ENCODE results near the gene FABP1. TPM values are rescaled to one million over a fixed set of nuclear protein-coding genes. Genes with fewer than 3 reads are reported as not detected.

The FABP1 gene
- total RNA-seq, 1 experiment from 2014 or later = not detected

DNA sequence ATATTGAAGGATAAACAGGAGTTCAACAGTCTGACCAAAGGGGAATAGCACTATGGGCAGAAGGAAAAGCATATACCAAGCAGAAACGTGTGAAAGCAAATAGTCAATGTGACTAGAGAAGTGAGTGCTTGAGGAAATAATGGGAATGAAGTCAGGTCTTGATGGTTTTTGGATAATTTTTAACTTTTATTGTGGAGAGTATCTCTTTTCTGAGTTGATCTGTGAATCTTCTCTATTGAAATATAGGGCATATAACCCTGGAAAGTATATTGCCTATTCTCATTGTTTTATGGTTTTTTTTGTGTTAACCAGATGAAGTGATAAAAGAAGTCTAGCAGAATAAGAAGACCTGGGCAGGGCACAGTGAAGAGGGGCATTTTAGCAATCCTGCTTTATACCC, 16.4 kb upstream of the FABP1 start:
- Histone ChIP-seq H3K79me2 (ENCODE audit: low read length) (no peaks in the 10 kb centered on the region), H2AFZ (ENCODE audit: low read length) (no peak overlapping the region), H3K9me2 (replicated peaks; ENCODE audit: low read length) (no peaks in the 10 kb centered on the region), H3F3A (ENCODE audit: low read length, unreplicated experiment) (no peaks in the 10 kb centered on the region), H3K4me2 (ENCODE audit: low read length) (no peak overlapping the region), H4K20me1 (ENCODE audit: low read length) (no peaks in the 10 kb centered on the region), H3K4me1 (ENCODE audit: insufficient read depth, low read length) (no peaks in the 10 kb centered on the region), H3K27ac (ENCODE audit: low read length) (no peak overlapping the region), H3K27me3 (ENCODE audit: low read length) (peaks cover 49% of the 10 kb centered on the region), H3K36me3 (ENCODE audit: low read depth, low read length) (no peaks in the 10 kb centered on the region), H3K9me3 (ENCODE audit: low read length) (0 out of 2 replicates have a peak, but pooled peaks cover 5% of the 10 kb centered on the region), H3K9ac (ENCODE audit: low read length) (no peak overlapping the region), H3K4me3 (ENCODE audit: low read length) (no peak overlapping the region)
- BruUV-seq (replicated peaks) = no TSS peak
- TF ChIP-seq EZH2phosphoT487 (IDR thresholded peaks at IDR 0.05; ENCODE audit: borderline replicate concordance, low read length) = no peak
- no peak for TF ChIP-seq EZH2 (IDR thresholded peaks at IDR 0.05; ENCODE audit: low read length, unreplicated experiment)
- ChIA-PET POLR2A (ENCODE audit: unreplicated experiment) (no interaction called here), CTCF (no interaction called here)
- intact Hi-C loops (cut with micrococcal nuclease) = no loop called here
- ATAC-seq (no peak), DNase-seq (no peak)

DNA sequence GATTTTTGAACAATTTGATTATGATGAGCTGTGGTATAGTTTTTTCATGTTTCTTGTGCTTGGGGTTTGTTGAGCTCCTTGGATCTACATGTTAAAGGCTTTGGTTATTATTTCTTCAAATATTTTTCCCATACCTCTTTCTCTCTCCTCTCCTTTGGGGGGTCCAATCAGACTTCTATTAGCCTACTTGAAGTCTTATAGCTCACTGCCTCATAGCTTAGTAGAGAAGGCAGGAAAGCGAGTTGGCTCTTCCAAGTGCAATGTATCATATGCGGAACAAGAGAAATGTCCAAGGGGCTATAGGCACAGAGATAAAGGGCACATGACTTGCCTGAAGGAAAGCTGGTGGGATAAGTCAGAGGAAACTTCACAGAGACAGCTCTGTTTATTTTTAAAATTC, 14.1 kb upstream of the FABP1 start:
- Histone ChIP-seq H3K27ac (ENCODE audit: low read length) (no peak overlapping the region), H3K9me3 (ENCODE audit: low read length) (no peaks in the 10 kb centered on the region), H3K9me2 (replicated peaks; ENCODE audit: low read length) (no peaks in the 10 kb centered on the region), H3F3A (ENCODE audit: low read length, unreplicated experiment) (no peaks in the 10 kb centered on the region), H3K79me2 (ENCODE audit: low read length) (no peaks in the 10 kb centered on the region), H4K20me1 (ENCODE audit: low read length) (no peaks in the 10 kb centered on the region), H3K4me3 (ENCODE audit: low read length) (no peak overlapping the region), H3K27me3 (ENCODE audit: low read length) (peaks cover 72% of the 10 kb centered on the region), H3K9ac (ENCODE audit: low read length) (no peak overlapping the region), H3K36me3 (ENCODE audit: low read depth, low read length) (no peaks in the 10 kb centered on the region), H3K4me1 (ENCODE audit: insufficient read depth, low read length) (no peaks in the 10 kb centered on the region), H2AFZ (ENCODE audit: low read length) (no peak overlapping the region), H3K4me2 (ENCODE audit: low read length) (no peak overlapping the region)
- POLR2A ChIA-PET (ENCODE audit: unreplicated experiment) = interaction anchor here (0.7 kb wide), 1 partner anchor 125 kb away, joined by 3 read pairs; no protein-coding TSS in a partner anchor
- ATAC-seq (no peak), DNase-seq (no peak)
- TF ChIP-seq EZH2 (IDR thresholded peaks at IDR 0.05; ENCODE audit: low read length, unreplicated experiment) = no peak
- TF ChIP-seq, protein P1, sequence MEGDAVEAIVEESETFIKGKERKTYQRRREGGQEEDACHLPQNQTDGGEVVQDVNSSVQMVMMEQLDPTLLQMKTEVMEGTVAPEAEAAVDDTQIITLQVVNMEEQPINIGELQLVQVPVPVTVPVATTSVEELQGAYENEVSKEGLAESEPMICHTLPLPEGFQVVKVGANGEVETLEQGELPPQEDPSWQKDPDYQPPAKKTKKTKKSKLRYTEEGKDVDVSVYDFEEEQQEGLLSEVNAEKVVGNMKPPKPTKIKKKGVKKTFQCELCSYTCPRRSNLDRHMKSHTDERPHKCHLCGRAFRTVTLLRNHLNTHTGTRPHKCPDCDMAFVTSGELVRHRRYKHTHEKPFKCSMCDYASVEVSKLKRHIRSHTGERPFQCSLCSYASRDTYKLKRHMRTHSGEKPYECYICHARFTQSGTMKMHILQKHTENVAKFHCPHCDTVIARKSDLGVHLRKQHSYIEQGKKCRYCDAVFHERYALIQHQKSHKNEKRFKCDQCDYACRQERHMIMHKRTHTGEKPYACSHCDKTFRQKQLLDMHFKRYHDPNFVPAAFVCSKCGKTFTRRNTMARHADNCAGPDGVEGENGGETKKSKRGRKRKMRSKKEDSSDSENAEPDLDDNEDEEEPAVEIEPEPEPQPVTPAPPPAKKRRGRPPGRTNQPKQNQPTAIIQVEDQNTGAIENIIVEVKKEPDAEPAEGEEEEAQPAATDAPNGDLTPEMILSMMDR (conservative IDR thresholded peaks at IDR 0.05; ENCODE audit: low read depth, low read length) = no peak
- no peak for TF ChIP-seq EZH2phosphoT487 (IDR thresholded peaks at IDR 0.05; ENCODE audit: borderline replicate concordance, low read length)
- CTCF ChIA-PET = no interaction called here
- no TSS peak for BruUV-seq (replicated peaks)
- intact Hi-C loops (cut with micrococcal nuclease) = no loop called here

GRCh38 chr2:88139804-88140203, 11.9 kb upstream of the FABP1 start:
- no peak overlapping the region for H3K9ac ChIP-seq (ENCODE audit: low read length)
- ChIA-PET POLR2A (ENCODE audit: unreplicated experiment) (no interaction called here), CTCF (no interaction called here)
- intact Hi-C loops (cut with micrococcal nuclease) = no loop called here
- no peaks in the 10 kb centered on the region for H4K20me1 ChIP-seq (ENCODE audit: low read length)
- ATAC-seq = no peak
- no peak for TF ChIP-seq EZH2 (IDR thresholded peaks at IDR 0.05; ENCODE audit: low read length, unreplicated experiment)
- TF ChIP-seq, protein P1 (conservative IDR thresholded peaks at IDR 0.05; ENCODE audit: low read depth, low read length) = no peak
- TF ChIP-seq EZH2phosphoT487 (IDR thresholded peaks at IDR 0.05; ENCODE audit: borderline replicate concordance, low read length) = no peak
- no peaks in the 10 kb centered on the region for H3K36me3 ChIP-seq (ENCODE audit: low read depth, low read length)
- H3K27ac ChIP-seq (ENCODE audit: low read length) = no peak overlapping the region
- H3K27me3 ChIP-seq (ENCODE audit: low read length) = peaks cover 83% of the 10 kb centered on the region
- no peak overlapping the region for H3K4me3 ChIP-seq (ENCODE audit: low read length)
- H3K4me1 ChIP-seq (ENCODE audit: insufficient read depth, low read length) = no peaks in the 10 kb centered on the region
- no peaks in the 10 kb centered on the region for H3K79me2 ChIP-seq (ENCODE audit: low read length)
- no peak overlapping the region for H3K4me2 ChIP-seq (ENCODE audit: low read length)
- no TSS peak for BruUV-seq (replicated peaks)
- H2AFZ ChIP-seq (ENCODE audit: low read length) = no peak overlapping the region
- DNase-seq = no peak
- H3K9me2 ChIP-seq (replicated peaks; ENCODE audit: low read length) = no peaks in the 10 kb centered on the region
- no peaks in the 10 kb centered on the region for H3K9me3 ChIP-seq (ENCODE audit: low read length)
- no peaks in the 10 kb centered on the region for H3F3A ChIP-seq (ENCODE audit: low read length, unreplicated experiment)
